ENCODE results near the gene TTC27.
"Not testable (repeated sequence)": the region's sequence is repeated elsewhere in the genome, so short reads cannot be mapped to it uniquely, and the experiment has no call there.

The TTC27 gene

GRCh38 chr2:32847734-32848133 is 219.9 kb downstream of the TTC27 start:
- DNase-seq: no peak

GRCh38 chr2:32849456-32850194 is 221.8 kb downstream of the TTC27 start:
- no peak for DNase-seq

- no peak for DNase-seq
Observed at GRCh38 chr2:32851777-32852439, 224.1 kb downstream of the TTC27 start.

GRCh38 chr2:32852856-32853255 is 225.0 kb downstream of the TTC27 start:
- DNase-seq: no peak

- DNase-seq: no peak
Observed at GRCh38 chr2:32856891-32857290, 229.0 kb downstream of the TTC27 start.

- no peak for DNase-seq
Observed at GRCh38 chr2:32858713-32859112, 230.9 kb downstream of the TTC27 start.

GRCh38 chr2:32860385-32860784 is 232.5 kb downstream of the TTC27 start:
- no peak for DNase-seq

- no peak for DNase-seq
Observed at GRCh38 chr2:32862269-32863055, 234.6 kb downstream of the TTC27 start.

- no peak for DNase-seq
Observed at GRCh38 chr2:32863326-32863725, 235.5 kb downstream of the TTC27 start.

GRCh38 chr2:32863803-32864202 is 236.0 kb downstream of the TTC27 start:
- no peak for DNase-seq

- no peak for DNase-seq
Observed at GRCh38 chr2:32864334-32865111, 236.7 kb downstream of the TTC27 start.

GRCh38 chr2:32865399-32866068 is 237.7 kb downstream of the TTC27 start:
- DNase-seq: no peak

GRCh38 chr2:32866462-32866861 is 238.6 kb downstream of the TTC27 start:
- not testable (repeated sequence) for DNase-seq

Measured in nucleus accumbens (tissue), 56 donors.